Aorta (tissue), 5 donors: ENCODE data around the gene ZNF324. TPM values are rescaled to one million over a fixed set of nuclear protein-coding genes. Genes with fewer than 3 reads are reported as not detected.
"Not testable (repeated sequence)": the region's sequence is repeated elsewhere in the genome, so short reads cannot be mapped to it uniquely, and the experiment has no call there.

Experiments used
- ATAC-seq: fragments of 200-7000 bp; cut with Tn5 transposase; one replicate; pipeline ENCODE4 v1.9.1; 2022; ENCODE audit warnings: moderate library complexity; ENCODE audit not compliant: low FRiP score
- DNase-seq, 2 donors: peaks; one replicate each; pipeline ENCODE4 v3.0.0-alpha.2; 2020
- H3K27ac ChIP-seq, 2 donors: one replicate each; pipeline ENCODE4 v1.5.1; 2013; ENCODE audit warnings: low read length in 2 of 2, mild to moderate bottlenecking in 2 of 2, moderate library complexity in 2 of 2, control low read depth in 1 of 2, inconsistent platforms in 1 of 2, low read depth in 1 of 2
- H3K27me3 ChIP-seq, 2 donors: one replicate each; pipeline ENCODE4 v1.6.1; 2013; ENCODE audit warnings: control low read depth in 1 of 2, low read length in 1 of 2, mild to moderate bottlenecking in 1 of 2, moderate library complexity in 1 of 2; ENCODE audit not compliant: insufficient read depth in 2 of 2, control insufficient read depth in 1 of 2
- H3K36me3 ChIP-seq, 2 donors: one replicate each; pipeline ENCODE4 v1.6.1; 2013; ENCODE audit warnings: control low read depth in 1 of 2, low read length in 1 of 2, mild to moderate bottlenecking in 1 of 2; ENCODE audit not compliant: insufficient read depth in 2 of 2, control insufficient read depth in 1 of 2
- H3K4me1 ChIP-seq, 2 donors: one replicate each; pipeline ENCODE4 v1.6.1; 2013; ENCODE audit warnings: low read length in 2 of 2, control low read depth in 1 of 2, mild to moderate bottlenecking in 1 of 2, moderate library complexity in 1 of 2; ENCODE audit not compliant: insufficient read depth in 2 of 2, control insufficient read depth in 1 of 2
- H3K4me3 ChIP-seq, 2 donors: one replicate each; pipeline ENCODE4 v1.5.1; 2013; ENCODE audit warnings: low read length in 2 of 2, control low read depth in 1 of 2, mild to moderate bottlenecking in 1 of 2
- H3K9me3 ChIP-seq: one replicate; pipeline ENCODE4 v1.6.1; 2013; ENCODE audit warnings: mild to moderate bottlenecking, low read length; ENCODE audit not compliant: control insufficient read depth
- WGBS, 2 donors: extraction: QIAGEN DNeasy Blood & Tissue Kit; methylation state at CpG; one replicate each; pipeline ENCODE4 v1.1.7; 2013; 5-methylcytosine and 5-hydroxymethylcytosine counted together
- intact Hi-C, 2 donors: fragments of 100-400 bp; cut with DNase I; formaldehyde crosslinking; loops; one replicate each; pipeline versions ENCODE4 v1.14.2 to v1.15.0; 2022
- polyA plus RNA-seq, 2 donors: library from polyadenylated mRNA; stranded (reverse); fragments of 200-250 nt; gene quantifications; one replicate each; pipeline ENCODE4 v1.2.3, GENCODE V29; 2013
- total RNA-seq, 2 donors: library from RNA; stranded (reverse); fragmentation: NEBNext Ultra II Directional; extraction: Animal tissue kit (Norgen Biotek cat#: 25700); gene quantifications; one replicate each; pipeline ENCODE4 v1.2.1, GENCODE V29; 2021
- donor health status: healthy with polysubstance abuse.
- donor health status: Bipolar disorder and iron deficiency.
- donor health status: DM: no; HTN: no; CAD: no.
- donor health status: DM: no; HTN: no; CAD: no.
- donor health status: DM: yes; HTN: yes; CAD: no.

Gene ZNF324
- total and polyA plus RNA-seq, 4 donors: 2.3 to 14.1 (median 7.7) TPM

DNA sequence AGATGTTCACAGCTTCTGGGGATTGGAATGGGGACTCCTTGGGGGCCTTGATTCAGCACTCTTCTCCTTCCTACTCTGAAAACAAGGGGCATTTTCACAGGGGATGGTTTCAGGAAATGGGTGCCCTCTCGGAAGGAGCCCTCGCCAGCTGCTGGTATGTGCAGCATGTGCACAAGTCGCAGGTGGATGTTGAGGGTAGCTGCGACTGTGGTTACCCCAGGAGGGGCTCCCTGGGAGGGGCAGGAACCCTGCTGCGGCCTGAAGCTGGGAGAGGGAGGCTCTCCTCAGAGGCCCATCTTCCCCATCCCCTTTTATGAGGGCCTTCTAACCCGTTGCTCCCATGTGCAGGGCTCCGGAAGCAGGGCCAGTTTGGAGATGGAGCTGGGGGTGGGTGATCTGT is 15.5 kb downstream of the ZNF324 start:
- no peak for ATAC-seq
- H3K4me3 ChIP-seq: no peak overlapping the region
- H3K27me3 ChIP-seq: no peaks in the 10 kb centered on the region
- intact Hi-C loops: no loop called here
- peaks cover 0 to 3% of the 10 kb centered on the region in 2 donors for H3K4me1 ChIP-seq
- peak in 1 of 2 donors; percentile 42 for DNase-seq
- H3K9me3 ChIP-seq: no peaks in the 10 kb centered on the region
- 82 to 90% methylated on average over 7 of the region's 7 CpGs for WGBS, 2 donors
- peak overlapping the region in 1 of 2 donors; percentile 1 for H3K27ac ChIP-seq
- no peaks in the 10 kb centered on the region for H3K36me3 ChIP-seq

- Histone ChIP-seq H3K27ac (no peak overlapping the region), H3K4me1 (peaks cover 0 to 3% of the 10 kb centered on the region in 2 donors), H3K27me3 (no peaks in the 10 kb centered on the region), H3K4me3 (no peak overlapping the region), H3K36me3 (no peaks in the 10 kb centered on the region), H3K9me3 (no peaks in the 10 kb centered on the region)
- intact Hi-C loops: no loop called here
- ATAC-seq (no peak), DNase-seq (no peak)
- 5 to 10% methylated on average over 2 of the region's 2 CpGs for WGBS, 2 donors
Observed at GRCh38 chr19:58483776-58484175, 16.9 kb downstream of the ZNF324 start.

GRCh38 chr19:58484349-58484748 is 17.5 kb downstream of the ZNF324 start:
- intact Hi-C loops, H3K27ac ChIP-seq, H3K9me3 ChIP-seq, ATAC-seq, H3K27me3 ChIP-seq, H3K36me3 ChIP-seq, H3K4me3 ChIP-seq, DNase-seq, H3K4me1 ChIP-seq: not testable (repeated sequence)
- 78 to 83% methylated on average over 5 of the region's 5 CpGs for WGBS, 2 donors

- Histone ChIP-seq H3K36me3 (no peaks in the 10 kb centered on the region), H3K9me3 (no peaks in the 10 kb centered on the region), H3K27ac (no peak overlapping the region), H3K4me1 (no peaks in the 10 kb centered on the region), H3K4me3 (no peak overlapping the region), H3K27me3 (no peaks in the 10 kb centered on the region)
- ATAC-seq (no peak), DNase-seq (no peak)
- WGBS, 2 donors: 82 to 84% methylated on average over 5 of the region's 5 CpGs
- intact Hi-C loops: no loop called here
Observed at GRCh38 chr19:58491393-58491792, 24.5 kb downstream of the ZNF324 start.

DNA sequence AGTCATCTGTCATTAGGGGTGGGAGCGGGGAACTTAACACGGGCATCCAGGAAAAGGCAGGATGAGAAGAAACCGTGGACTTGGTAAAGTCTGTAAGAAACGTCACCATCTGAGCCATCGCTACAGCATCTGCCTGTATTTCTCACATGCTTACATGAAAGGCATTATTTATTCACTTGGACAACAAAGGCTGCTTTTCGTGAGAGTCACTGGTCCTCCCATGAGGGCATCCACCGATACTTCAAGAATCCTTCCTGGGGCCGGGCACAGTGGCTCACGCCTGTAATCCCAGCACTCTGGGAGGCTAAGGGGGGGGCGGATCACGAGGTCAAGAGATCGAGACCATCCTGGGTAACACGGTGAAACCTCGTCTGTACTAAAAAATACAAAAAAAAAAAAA is 25.4 kb downstream of the ZNF324 start:
- H3K4me1 ChIP-seq: no peaks in the 10 kb centered on the region
- no peak for ATAC-seq
- DNase-seq: no peak
- intact Hi-C loops: no loop called here
- WGBS, 2 donors: 91% methylated on average over 14 of the region's 14 CpGs
- no peaks in the 10 kb centered on the region for H3K9me3 ChIP-seq
- H3K36me3 ChIP-seq: no peaks in the 10 kb centered on the region
- H3K4me3 ChIP-seq: no peak overlapping the region
- no peaks in the 10 kb centered on the region for H3K27me3 ChIP-seq
- no peak overlapping the region for H3K27ac ChIP-seq

- H3K4me1 ChIP-seq: no peaks in the 10 kb centered on the region
- no peak for DNase-seq
Observed at GRCh38 chr19:58497634-58498170, 30.8 kb downstream of the ZNF324 start.

GRCh38 chr19:58498316-58499020 is 31.6 kb downstream of the ZNF324 start:
- ATAC-seq: peak; percentile 17
- WGBS, 2 donors: 59 to 62% methylated on average over 22 of the region's 22 CpGs
- intact Hi-C loops: loop anchor here in 1 of 2 donors (1.0 kb wide), 1 partner anchor 21 kb away; the partner anchor contains the start of gene ZBTB45

More at GRCh38 chr19:58497634-58498170, 30.8 kb downstream of the ZNF324 start:
- Histone ChIP-seq H3K9me3 (no peaks in the 10 kb centered on the region), H3K36me3 (no peaks in the 10 kb centered on the region), H3K27ac (no peak overlapping the region), H3K27me3 (no peaks in the 10 kb centered on the region), H3K4me3 (no peak overlapping the region)
- intact Hi-C loops: no loop called here
- no peak for ATAC-seq
- WGBS, 2 donors: 79 to 83% methylated on average over 8 of the region's 8 CpGs

DNA sequence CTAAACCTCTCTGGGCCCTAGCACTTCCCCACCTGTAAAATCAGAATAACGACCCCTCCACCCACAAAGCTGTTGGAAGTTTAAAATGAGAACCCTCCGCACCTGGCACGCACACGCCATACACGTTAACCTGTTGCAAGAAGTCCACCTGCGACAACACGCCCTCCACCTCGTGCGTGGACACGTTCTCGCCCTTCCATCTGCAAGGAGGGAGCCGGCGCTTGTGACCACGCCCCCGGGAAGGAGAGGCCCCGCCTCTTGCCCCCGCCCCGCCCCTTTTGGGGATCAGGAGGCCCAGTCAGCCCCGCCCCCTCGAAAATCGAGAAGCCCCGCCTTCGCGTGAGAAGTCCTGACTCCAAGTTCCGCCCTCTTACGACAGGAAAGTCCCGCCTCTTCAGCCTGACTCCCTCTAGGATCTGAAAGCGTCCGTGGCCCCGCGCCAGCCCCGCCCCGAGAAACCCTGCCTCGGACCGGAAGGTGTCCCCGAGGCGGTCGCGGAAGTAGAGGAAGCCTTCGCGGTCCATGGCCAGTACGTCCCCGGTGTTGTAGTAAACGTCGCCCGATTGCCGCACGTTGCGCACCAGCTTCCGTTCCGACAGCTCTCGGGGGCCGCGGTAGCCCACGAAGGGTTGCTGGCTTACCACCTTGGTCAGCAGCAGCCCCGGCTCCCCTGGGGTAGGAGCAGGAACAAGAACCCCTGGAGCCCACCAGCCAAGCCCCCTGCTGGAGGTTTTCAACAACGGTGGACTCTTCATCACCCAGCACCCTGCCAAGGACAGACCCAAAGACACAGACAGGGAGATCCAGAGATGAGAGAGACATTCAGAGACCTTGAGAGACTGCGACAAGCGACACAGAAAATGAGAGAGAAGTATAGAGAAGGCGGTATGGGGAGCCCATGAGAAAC is 32.4 kb downstream of the ZNF324 start:
- peak; percentile 100 for DNase-seq
- Histone ChIP-seq H3K36me3 (no peaks in the 10 kb centered on the region), H3K4me3 (peak overlapping the region in 1 of 2 donors; percentile 40), H3K4me1 (no peaks in the 10 kb centered on the region), H3K9me3 (no peaks in the 10 kb centered on the region), H3K27me3 (no peaks in the 10 kb centered on the region), H3K27ac (no peak overlapping the region)
- 1 to 2% methylated on average over 60 of the region's 60 CpGs for WGBS, 2 donors
- intact Hi-C loops: loop anchor here in 1 of 2 donors (1.0 kb wide), 1 partner anchor 20 kb away; the partner anchor contains the start of gene ZBTB45
- peak; percentile 97 for ATAC-seq

More at GRCh38 chr19:58498316-58499020, 31.6 kb downstream of the ZNF324 start:
- H3K27me3 ChIP-seq: no peaks in the 10 kb centered on the region
- DNase-seq: peak in 1 of 2 donors; percentile 58
- H3K4me3 ChIP-seq: peak overlapping the region in 1 of 2 donors; percentile 40
- no peaks in the 10 kb centered on the region for H3K36me3 ChIP-seq
- H3K4me1 ChIP-seq: no peaks in the 10 kb centered on the region
- no peaks in the 10 kb centered on the region for H3K9me3 ChIP-seq
- no peak overlapping the region for H3K27ac ChIP-seq
